ENCODE data around the gene DNER. TPM values are rescaled to one million over a fixed set of nuclear protein-coding genes. Genes with fewer than 3 reads are reported as not detected.

The DNER gene
- total and polyA plus RNA-seq, 10 of the 15 experiments (the other 5 are each of a cell fraction or from before 2014, with no cell fraction given), result 0.04 to 0.08 (median 0.07) TPM; not detected in 7

DNA sequence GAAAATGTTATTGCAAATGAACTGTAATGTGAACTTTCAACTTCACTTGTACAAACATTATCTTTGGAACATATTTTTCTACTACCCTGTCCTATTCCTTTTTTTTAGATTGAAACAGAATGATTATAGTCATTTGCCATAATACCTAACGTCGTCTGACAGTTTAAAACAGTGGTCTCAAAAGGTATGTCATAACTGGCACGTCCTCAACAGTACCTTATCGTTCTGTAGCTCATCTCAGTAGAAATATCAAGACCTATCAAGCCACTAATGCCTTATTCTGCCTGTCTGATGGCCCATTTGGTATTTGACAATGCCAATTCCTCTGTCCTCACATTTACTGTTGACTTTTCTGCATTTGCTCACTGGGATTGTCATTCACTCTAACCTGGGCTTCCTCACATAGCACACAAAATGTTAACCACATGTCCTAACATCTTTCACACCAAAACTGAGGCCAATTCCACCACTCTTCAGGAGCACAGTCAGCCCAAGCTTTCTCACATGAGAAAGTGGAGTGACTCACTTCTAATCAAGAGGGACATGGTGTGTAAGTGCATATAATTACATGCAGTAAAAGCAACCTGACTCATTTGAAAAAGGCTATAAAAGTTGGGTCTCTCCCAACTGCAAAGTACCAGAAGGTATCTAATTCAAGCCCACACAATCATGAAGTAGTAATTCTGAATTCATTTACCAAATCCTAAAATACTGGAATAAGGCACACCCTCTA is 34.8 kb downstream of the DNER start:
- ATAC-seq (no peak), DNase-seq (ENCODE audit: low read depth, low spot score) (no peak), FAIRE-seq (no peak)
- Histone ChIP-seq H4K20me1 (ENCODE audit: control insufficient read depth, insufficient read depth) (0 out of 2 replicates have a peak, but pooled peaks cover 2% of the 10 kb centered on the region), H3K4me3 (no peak overlapping the region), H2AFZ (ENCODE audit: control insufficient read depth, low read depth, low read length) (no peak overlapping the region), H3K36me3 (ENCODE audit: control insufficient read depth in 2 of 2, insufficient read depth in 2 of 2, low read length in 1 of 2) (no peaks in the 10 kb centered on the region), H3K27me3 (replicated peaks in 1 of 2; ENCODE audit: control insufficient read depth in 2 of 2, insufficient read depth in 2 of 2, low read length in 1 of 2) (peaks cover 0 to 2% of the 10 kb centered on the region in 2 experiments; a peak in 2 of 4 replicates), H3K4me2 (ENCODE audit: control insufficient read depth, insufficient read depth) (no peak overlapping the region), H3K27ac (ENCODE audit: control insufficient read depth, insufficient read depth) (no peak overlapping the region), H3K9me3 (replicated peaks; ENCODE audit: control insufficient read depth, insufficient read depth, low read length) (no peaks in the 10 kb centered on the region), H3K79me2 (ENCODE audit: control insufficient read depth, insufficient read depth, low read length) (no peaks in the 10 kb centered on the region), H3K4me1 (ENCODE audit: control insufficient read depth, insufficient read depth, low read length) (no peaks in the 10 kb centered on the region), H3K9ac (ENCODE audit: control insufficient read depth, insufficient read depth, low read length) (no peak overlapping the region)
- BruUV-seq (replicated peaks), result no TSS peak
- intact Hi-C loops (cut with micrococcal nuclease; ENCODE audit: unreplicated experiment) (no loop called here), in situ Hi-C loops (cut with MboI) (no loop called here)
- under 1% methylated on average over 4 of the region's 4 CpGs for WGBS (ENCODE audit: insufficient coverage, insufficient replicate concordance, low lambda C conversion rate, missing lambda C conversion rate)
- ChIA-PET POLR2A (no interaction called here), RAD21 (ENCODE audit: unreplicated experiment) (no interaction called here), CTCF (no interaction called here), SMC1A (ENCODE audit: uncharacterized antibody, unreplicated experiment) (no interaction called here)
- TF ChIP-seq KDM1A (IDR thresholded peaks at IDR 0.05; ENCODE audit: borderline replicate concordance) (no peak), FOXK2 (IDR thresholded peaks at IDR 0.05) (no peak), WRNIP1 (IDR thresholded peaks at IDR 0.05; ENCODE audit: borderline replicate concordance, low read depth, low read length) (no peak), POU2F2 (IDR thresholded peaks at IDR 0.05; ENCODE audit: borderline replicate concordance, low read depth, low read length) (no peak), MYC (IDR thresholded peaks at IDR 0.05; ENCODE audit: insufficient read depth, insufficient read length, insufficient replicate concordance, low read length, severe bottlenecking) (no peak), NR2F1 (conservative IDR thresholded peaks at IDR 0.05) (no peak), ZNF384 (IDR thresholded peaks at IDR 0.05; ENCODE audit: borderline replicate concordance, low read depth, low read length) (no peak), KLF5 (IDR thresholded peaks at IDR 0.05; ENCODE audit: partially characterized antibody) (no peak), EP300 (IDR thresholded peaks at IDR 0.05; ENCODE audit: borderline replicate concordance in 1 of 2, control insufficient read depth in 1 of 2, low read depth in 2 of 2, low read length in 2 of 2) (no peak), NFYA (IDR thresholded peaks at IDR 0.05; ENCODE audit: borderline replicate concordance, low read depth, low read length) (no peak), IKZF2 (IDR thresholded peaks at IDR 0.05) (no peak), RFX5 (IDR thresholded peaks at IDR 0.05; ENCODE audit: low read depth, low read length) (no peak), NR2C1 (IDR thresholded peaks at IDR 0.05) (no peak), FOS (IDR thresholded peaks at IDR 0.05; ENCODE audit: borderline replicate concordance, extremely low read depth, insufficient read length) (no peak), ZZZ3 (IDR thresholded peaks at IDR 0.05; ENCODE audit: control insufficient read depth, insufficient read length, low read depth) (no peak)
- TF ChIP-seq, protein P1, sequence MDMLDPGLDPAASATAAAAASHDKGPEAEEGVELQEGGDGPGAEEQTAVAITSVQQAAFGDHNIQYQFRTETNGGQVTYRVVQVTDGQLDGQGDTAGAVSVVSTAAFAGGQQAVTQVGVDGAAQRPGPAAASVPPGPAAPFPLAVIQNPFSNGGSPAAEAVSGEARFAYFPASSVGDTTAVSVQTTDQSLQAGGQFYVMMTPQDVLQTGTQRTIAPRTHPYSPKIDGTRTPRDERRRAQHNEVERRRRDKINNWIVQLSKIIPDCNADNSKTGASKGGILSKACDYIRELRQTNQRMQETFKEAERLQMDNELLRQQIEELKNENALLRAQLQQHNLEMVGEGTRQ (IDR thresholded peaks at IDR 0.05; ENCODE audit: borderline replicate concordance, low read depth, low read length), result no peak
- TF ChIP-seq, protein P2, sequence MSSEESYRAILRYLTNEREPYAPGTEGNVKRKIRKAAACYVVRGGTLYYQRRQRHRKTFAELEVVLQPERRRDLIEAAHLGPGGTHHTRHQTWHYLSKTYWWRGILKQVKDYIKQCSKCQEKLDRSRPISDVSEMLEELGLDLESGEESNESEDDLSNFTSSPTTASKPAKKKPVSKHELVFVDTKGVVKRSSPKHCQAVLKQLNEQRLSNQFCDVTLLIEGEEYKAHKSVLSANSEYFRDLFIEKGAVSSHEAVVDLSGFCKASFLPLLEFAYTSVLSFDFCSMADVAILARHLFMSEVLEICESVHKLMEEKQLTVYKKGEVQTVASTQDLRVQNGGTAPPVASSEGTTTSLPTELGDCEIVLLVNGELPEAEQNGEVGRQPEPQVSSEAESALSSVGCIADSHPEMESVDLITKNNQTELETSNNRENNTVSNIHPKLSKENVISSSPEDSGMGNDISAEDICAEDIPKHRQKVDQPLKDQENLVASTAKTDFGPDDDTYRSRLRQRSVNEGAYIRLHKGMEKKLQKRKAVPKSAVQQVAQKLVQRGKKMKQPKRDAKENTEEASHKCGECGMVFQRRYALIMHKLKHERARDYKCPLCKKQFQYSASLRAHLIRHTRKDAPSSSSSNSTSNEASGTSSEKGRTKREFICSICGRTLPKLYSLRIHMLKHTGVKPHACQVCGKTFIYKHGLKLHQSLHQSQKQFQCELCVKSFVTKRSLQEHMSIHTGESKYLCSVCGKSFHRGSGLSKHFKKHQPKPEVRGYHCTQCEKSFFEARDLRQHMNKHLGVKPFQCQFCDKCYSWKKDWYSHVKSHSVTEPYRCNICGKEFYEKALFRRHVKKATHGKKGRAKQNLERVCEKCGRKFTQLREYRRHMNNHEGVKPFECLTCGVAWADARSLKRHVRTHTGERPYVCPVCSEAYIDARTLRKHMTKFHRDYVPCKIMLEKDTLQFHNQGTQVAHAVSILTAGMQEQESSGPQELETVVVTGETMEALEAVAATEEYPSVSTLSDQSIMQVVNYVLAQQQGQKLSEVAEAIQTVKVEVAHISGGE (CRISPR knock-in tag; IDR thresholded peaks at IDR 0.05), result no peak
